SK-MEL-5 (cell line): Measurements from ENCODE around the gene ATXN7. TPM values are rescaled to one million over a fixed set of nuclear protein-coding genes. Genes with fewer than 3 reads are reported as not detected.

ENCODE experiments used
- DNase-seq: peaks from one replicate; pipeline ENCODE4 v3.0.0-alpha.2; 2016; ENCODE audit warnings: low read depth, low spot score
- in situ Hi-C: cut with HindIII; loops from 2 replicates; pipeline ENCODE4 v1.10.0; 2016; ENCODE audit warnings: low sequenced_read_pairs, high pct_unique_total_duplicates, low pct_unique_long_range_greater_than_20kb
- total RNA-seq: library from RNA; depleted of rRNA; stranded (reverse); fragments of >200 nt; shearing (Covaris generic); gene quantifications from 2 replicates; pipeline ENCODE4 v1.2.3, GENCODE V29; 2014

ATXN7 gene
- total RNA-seq, 1 experiment from 2014 or later, result 5.8 TPM

DNA sequence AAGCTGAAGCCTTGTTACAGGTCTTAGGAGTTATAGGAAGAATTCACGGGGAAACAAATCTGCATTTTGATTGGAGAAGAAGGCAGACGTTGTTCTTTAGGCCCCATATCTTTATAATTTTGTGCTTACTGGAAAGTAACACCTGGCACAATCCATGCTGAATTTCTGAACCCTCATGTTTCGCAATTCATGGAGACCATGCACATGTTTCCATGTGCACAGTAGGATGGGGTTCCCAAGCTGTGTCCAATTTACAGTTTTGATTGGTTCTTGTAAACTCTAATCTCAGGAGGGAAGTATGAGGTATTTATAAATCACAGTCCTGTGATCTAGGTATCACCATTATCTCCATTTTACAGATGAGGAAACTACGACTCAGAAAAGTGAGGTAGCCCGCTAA is 56.3 kb downstream of the ATXN7 start:
- in situ Hi-C loops, result no loop called here
- no peak for DNase-seq

DNA sequence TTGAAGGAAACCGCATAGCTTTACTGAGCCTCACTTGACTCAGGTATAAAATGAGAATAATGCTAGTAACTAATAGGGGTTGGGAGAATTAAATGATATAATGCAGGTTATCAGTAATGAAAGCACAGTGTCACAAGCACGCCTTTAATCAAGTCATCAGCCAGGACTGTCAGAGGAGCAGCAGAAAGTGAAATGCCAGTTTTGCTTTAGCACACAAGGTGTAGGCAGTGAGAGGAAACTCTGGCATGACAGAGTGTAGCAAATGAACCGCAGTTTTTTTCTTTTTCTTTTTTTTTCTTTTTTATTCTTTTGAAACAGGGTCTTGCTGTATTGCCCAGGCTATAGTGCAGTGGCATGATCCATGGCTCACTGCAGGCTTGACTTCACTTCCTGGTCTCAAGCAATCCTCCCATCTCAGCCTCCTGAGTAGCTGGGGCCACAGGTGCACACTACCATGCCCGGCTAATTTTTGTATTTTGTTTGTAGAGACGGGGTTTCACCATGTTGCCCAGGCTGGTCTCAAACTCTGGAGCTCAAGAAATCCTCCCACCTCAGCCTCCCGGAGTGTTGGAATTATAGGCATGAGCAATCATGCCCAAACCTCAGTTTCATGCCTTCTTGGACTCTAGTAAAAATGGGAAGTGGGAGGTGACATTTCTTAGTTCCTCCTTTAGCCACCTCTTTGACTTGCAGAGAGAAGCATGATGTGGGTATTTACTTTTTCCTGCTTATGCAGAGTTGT is 58.2 kb downstream of the ATXN7 start:
- DNase-seq, result no peak
- in situ Hi-C loops, result no loop called here

DNA sequence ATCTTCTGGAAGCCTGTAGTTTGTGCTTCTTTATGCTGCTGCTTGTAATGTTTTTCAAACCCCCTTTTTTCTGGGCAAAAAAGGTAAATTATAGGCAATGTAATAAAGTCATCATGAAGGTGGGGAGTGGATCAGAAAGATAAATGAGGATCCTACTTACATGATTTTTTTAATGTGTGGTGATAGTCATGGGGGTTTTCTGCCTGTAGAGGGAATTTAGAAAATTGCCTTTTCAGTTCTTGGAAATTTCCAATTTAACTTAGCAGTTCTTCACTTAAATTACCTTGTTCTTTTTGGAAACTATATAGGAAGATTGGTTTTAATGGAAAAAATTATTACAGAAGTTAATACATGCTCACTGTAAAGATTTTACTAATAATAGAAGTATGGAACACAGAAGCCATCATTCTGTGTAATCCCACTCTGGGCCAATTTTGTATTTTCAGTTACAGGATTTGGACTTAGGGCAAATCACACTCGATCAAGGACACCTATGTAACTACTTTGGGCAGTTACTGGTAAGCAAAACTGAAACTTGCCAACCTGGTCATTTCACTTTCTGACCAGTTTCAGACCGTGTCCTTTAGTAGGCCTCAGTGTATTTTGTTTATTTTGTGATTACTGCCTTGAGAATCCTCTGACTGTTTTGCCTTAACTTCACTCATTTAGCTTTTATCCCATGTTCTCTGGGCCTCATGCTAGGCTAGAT is 59.0 kb downstream of the ATXN7 start:
- in situ Hi-C loops, result no loop called here
- no peak for DNase-seq

DNA sequence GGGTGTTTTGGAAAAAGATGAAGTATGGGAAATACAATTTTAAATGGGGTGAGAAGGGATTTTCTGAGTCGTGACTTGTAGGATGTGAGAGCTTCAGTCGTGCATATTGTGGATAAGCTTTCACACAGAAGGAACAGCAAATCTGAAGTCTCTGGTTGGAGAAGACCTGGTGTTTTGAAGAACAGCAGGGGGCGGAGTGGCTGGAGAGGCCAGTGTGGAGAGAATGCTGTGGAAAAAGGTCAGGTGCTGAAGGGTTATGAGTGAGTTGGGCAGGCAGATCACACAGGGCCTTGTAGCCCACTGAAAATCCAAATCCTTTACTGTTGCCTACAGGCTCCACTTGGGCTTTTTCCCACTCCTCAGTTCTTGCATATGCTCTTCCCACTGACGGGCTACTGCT is 62.6 kb downstream of the ATXN7 start:
- in situ Hi-C loops, result no loop called here
- peak; percentile 33 for DNase-seq

DNA sequence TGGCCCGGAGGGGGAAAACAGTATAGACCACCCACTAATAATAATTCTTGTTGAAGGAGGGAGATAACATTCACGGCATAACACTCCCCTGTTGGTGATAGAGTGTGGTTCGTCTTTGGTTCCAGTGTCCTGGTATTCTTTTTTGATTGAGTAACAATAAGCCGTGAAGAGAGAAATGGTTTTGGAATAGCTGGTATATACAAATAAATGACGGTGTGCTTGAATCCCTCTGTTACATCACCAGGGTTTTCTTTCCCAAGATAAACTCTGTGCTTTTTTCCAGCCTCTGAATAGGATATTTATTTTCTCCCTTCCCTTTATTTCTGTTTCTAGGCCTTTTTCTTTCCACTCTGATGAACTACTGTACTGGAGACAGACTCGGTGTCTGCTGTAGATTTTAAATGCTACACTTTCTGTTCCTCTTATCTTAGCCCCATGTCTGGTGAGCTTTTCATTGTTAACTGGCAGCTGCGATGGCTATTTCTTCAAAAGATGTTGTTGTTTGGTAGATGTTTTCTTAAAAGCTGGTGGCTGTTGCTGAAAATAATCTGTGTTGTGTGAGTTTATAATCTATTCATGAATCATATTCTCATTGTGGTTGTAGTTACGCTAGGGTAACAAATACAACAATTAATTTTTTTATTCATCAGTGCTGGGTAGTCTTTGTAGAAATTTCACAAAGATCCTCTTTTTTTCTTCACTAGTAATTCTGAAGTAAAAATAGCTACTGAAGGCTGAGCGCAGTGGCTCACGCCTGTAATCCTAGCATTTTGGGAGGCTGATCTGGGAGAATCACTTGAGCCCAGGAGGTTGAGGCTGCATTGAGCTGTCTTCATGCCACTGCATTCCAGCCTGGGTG is 64.0 kb downstream of the ATXN7 start:
- no peak for DNase-seq
- in situ Hi-C loops, result no loop called here

DNA sequence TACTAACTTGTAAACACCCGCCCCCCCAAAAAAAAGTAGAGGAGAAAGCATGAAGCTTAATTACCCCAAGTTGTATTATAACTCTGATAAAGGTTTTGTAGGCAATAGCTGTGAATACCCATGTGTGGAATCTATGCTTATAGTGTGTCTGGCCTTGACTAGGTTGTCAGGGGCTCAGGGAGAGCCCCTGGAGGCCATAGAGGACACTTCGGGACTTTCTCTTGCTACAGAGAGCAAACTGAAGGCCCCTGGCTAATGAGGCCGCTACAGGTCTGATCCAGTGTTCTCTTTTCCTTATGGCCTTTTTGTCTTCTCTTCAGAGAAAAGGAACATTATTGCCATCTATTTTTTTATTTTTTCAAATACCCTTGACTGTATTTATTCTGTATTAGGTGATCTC is 67.6 kb downstream of the ATXN7 start:
- DNase-seq, result no peak
- in situ Hi-C loops, result no loop called here

DNA sequence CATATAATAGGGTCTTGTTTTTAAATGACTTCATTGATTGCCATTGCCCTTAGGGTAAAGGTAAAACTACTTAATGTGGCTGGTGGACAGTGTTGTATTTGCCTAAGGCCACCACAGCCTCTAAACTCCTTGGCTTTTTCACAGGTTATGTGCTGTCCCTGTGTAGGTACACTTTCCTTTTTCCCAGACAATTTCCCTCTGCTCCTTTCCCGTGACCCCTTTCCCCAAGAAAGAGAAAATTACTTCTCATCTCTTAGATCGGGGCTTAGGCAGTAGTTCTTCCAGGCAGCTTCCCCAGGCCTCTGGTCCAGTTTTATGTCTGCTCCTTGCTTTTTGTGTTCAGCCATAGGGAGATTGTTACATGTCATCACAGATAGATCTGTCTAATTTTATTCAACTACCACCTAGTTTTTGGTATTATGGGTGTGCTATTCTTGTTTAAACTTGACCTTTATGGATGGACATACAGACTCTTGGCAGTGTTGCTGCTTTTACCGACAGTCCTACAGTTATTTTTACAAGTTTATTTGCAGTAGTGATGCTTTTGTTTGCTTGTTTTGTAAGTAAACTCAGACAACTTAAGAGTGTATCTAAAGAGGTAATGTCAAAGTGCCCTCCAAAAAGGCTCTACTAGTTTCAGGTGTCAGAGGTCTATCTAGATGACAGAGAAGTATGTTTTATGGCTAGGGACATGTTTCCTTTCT is 69.0 kb downstream of the ATXN7 start:
- in situ Hi-C loops, result no loop called here
- no peak for DNase-seq

DNA sequence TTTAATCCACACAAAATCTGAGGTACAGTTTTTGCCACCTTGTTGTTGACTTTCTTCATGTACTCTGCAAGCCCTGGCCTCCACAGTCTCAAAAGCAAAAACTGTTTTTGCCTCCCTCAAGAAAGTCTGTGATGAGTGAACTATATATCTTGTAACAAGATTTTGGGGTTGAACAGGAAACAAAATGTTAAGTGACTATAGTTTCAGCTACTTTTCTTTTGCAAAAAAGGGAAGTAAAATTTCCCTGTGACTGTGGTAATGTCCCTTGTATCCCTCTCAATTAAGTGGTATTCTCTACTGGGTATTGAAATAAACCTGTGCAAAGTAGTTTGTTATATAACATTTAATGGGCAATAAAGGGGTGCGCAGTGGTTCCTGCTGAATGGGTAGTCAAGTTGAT is 69.8 kb downstream of the ATXN7 start:
- no peak for DNase-seq
- in situ Hi-C loops, result no loop called here

DNA sequence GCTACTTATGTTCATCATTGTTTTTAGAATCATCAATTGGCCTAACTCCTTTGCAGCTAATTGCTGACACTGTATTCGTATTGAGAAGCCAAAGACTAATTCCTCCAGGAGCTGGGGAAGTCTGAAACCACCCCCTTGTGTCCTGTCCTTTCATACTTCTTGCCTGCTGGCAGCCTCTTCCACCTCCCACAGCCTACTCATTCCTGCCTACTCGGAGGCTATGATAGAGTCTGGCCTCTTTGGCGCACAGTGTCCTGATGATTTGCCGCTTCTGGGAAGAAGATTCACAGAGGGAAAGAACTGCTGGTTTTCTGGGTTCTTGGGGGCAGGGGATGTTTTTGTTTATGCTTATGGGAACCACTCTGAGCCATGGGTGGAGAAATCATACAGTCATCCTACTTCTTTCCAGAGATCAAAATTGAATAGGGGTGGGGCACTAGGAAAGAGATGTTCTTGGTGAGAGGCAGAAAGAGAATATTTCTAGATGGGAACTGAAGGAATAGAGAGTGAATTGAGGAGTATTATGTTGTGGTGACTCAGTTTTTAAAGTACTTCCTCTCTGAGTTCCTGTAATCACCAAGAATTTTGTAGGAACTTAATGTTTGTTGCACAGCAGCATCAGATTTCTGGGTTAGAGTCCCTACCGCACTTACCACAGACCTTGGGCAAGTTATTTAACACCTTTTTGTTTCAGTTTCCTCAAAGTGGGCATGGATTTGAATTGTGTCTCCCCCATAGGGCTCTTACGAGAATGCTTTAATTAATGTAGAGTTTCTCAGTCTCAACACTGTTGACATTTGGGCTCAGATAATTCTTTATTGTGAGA is 70.6 kb downstream of the ATXN7 start:
- DNase-seq, result no peak
- in situ Hi-C loops, result no loop called here

DNA sequence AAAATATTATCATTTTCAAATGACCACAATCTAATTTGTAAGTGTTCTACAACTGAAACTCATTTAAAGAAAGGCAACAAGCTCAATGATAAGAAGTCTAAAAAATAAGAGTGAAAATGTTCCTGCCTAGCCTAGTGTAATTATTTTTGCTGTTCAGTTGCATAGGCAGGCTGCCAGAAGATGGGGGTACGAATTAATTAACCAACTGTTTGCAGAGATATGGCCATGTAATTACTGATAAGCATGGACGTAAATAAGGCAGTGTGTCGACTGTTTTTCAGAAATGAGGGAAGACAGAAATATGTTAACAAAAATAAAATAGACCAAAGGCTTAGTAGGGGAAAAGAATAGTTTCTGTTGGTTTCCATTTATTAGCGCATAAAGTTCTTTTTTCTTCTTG is 73.3 kb downstream of the ATXN7 start:
- DNase-seq, result no peak
- in situ Hi-C loops, result no loop called here

DNA sequence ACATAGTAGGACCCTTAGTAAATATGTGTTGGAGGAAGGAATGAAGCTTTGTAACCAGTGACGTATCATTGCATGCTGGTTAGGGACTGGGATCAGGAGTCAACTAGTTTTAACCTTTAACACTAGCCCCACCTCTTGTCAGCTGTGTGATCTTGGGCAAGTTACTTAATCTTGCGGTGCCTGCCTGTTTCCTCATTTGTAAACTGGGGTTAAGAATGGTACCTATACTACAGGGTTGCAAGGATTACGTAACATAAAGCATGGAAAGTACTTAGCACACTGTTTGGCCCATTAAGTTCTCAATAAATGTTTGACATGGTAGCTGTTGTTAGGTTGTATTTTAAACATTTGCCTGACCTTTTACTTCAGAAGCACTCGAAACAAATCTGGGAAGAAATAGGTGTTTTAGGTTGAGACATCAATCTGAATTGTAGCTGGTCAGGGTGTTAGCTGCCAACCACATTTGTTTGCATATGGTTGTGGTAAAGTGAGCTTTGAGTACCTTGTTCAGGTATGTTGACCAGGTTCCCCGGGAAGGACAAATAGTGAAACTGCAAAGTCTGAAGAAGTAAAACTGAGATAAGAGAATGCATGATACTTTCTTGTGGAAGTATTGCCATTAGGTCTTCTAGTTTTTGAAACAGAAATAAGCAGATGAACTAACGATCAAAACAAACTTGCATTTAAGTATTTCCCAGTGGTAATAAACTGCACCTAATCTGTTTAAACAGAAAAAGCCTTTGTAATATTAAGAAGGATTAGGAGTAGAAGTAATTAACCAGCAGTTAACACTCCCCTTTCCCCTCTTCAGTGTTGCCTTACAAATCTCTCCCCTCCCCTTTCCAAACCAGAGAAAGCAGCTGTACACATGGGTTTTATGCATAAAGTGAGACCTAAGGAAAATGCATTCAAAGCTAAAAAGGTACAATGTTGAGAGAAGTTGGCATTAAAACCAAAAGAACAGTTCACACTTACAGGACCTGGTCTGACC is 74.3 kb downstream of the ATXN7 start:
- in situ Hi-C loops, result no loop called here
- no peak for DNase-seq

DNA sequence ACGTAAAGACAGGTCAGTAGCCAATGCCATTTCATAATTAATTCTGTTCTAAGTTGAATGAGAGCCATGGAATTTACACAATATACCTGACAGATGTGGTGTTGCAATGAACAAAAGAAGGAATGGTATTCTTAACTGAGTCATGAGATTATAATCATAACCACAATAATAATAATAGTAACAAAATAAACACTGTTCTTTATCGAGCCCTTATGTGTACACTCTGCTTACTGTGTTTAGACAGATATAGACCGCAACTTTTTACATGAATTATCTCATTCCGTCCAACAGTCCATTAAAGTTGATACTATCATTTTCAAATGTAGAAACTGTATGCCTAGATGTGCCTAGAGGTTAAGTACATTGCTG is 76.7 kb downstream of the ATXN7 start:
- in situ Hi-C loops, result no loop called here
- DNase-seq, result no peak

DNA sequence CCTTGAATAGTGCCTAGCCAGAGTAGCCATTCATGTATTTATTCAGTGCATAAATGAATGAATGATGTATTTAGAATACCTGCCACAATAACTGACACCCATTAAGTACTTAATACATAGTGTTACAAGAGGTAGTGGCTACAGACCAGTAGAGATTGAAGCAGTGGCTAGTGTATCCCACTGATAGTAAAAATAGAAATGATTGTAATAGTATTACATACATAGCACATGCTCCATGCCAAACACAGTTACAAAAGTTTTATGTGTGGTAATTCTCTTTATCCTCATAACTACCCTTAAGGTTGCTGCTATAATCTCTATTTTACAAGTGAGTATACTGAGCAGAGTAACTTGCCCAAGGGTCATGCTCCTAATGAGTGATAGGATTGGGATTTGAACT is 78.9 kb downstream of the ATXN7 start:
- DNase-seq, result no peak
- in situ Hi-C loops, result no loop called here

DNA sequence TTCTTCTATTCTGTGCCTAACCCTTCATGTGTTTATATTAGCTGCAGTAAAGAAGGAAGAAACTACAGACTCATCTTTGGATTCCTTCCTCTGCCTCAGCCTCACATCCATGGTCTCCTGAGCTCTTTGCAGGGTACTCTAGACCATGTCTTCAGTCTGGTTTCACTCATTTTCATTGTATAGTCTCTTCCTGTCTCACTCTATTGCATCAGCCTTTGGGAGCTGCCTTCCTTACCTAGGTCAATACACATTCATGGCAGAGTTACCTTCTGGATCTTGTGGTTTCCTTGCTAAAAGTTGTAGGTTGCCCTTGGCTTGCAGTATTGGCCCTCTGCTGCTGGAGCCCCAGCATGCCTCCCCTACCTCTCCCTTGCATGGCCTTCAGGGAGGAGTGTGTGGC is 80.0 kb downstream of the ATXN7 start:
- in situ Hi-C loops, result no loop called here
- DNase-seq, result no peak

DNA sequence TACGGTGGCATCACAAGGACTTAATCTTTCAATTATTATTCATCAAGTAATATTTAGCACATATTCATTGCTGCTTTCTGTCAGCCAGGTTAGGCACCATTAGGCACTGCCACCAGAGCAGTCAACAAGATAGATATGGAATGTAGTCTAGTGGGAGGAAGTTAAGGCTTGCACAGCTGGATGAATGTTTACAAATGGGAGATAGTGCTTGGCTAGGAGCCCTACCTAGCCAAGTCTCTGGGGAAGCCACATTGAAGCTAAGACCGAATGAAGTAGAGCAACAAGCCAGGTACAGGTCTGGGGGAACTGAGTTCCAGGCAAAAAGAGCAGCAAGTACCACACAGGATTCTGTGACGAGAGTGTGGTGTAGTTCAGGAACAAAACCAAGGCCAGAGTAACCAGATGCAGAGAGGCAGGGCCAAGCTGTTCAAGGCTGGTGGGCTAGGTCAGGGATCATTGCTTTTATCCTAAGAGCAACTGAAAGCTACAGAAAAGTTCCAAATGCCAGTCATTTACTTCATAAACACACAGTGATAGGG is 82.0 kb downstream of the ATXN7 start:
- no peak for DNase-seq
- in situ Hi-C loops, result no loop called here

DNA sequence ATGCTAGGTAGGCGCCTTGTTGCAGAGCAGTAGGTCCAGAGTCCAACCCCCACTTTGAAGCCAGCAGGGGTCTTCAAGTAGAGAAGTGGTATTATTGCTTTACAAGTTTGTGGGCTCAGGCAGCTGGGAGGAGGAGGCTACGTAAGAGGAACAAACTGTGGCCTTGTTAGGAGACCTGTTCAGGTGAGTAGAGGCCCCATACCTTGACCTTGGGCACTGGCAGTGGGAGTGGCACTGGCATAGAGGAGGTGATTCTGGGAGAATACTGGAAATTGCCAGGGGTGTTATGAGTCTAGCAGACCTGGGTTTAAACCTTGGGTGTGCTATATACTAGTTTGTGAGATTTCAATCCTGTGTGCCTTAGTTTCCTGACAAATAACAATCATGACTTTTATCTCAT is 83.1 kb downstream of the ATXN7 start:
- DNase-seq, result no peak

More for the DNA sequence above, 83.1 kb downstream of the ATXN7 start:
- in situ Hi-C loops, result no loop called here
